GM19467 (cell line): Measurements from ENCODE around the gene COBL.

Experiments used
- ATAC-seq: cut with Tn5 transposase; IDR thresholded peaks from one replicate; pipeline ENCODE4 v1.9.1; 2021; ENCODE audit warnings: mild to moderate bottlenecking, moderate library complexity; ENCODE audit not compliant: unreplicated experiment

COBL gene

GRCh38 chr7:51255536-51256208, 60.9 kb downstream of the COBL start:
- no peak for ATAC-seq

DNA sequence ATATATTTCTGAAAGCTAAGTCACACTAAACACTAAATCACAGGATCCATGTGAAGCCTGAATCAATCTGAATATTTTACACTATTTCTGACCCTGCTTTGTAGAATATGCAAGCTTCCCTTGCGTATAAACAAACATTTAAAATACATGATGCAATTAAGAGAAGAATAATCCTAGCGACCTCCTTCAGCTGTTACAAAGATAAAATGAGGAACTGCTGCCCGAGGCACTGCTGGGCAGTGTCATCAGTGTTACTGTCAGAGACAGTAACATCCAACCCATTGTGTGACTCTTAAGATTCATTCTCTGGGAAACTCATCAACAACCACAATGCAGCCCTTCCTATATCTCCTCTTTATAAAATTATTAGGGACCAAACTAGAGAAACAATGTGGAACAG, 61.6 kb downstream of the COBL start:
- ATAC-seq: no peak

- ATAC-seq: no peak
These were observed 63.5 kb downstream of the COBL start for GRCh38 chr7:51253157-51253556.

DNA sequence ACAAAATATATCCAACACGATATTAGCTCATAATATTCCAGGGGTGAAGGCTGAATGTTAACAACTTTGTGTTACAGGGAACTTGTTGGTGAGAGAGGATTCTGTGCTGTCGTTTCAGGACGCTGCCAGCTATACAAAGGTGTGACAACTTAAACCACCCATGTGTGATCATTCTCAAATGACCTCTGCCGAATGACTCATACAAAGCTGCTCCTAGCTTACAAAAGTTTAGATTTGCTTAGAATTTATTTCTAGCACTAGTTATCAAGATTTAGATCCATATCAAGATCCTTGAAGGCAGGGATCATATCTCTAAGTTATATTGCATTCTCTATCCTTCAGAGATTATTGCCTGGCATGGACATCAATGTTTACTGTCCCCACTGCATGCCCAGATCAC, 65.3 kb downstream of the COBL start:
- no peak for ATAC-seq

- ATAC-seq: no peak
These were observed 66.1 kb downstream of the COBL start for GRCh38 chr7:51250512-51250911.

GRCh38 chr7:51249991-51250390, 66.6 kb downstream of the COBL start:
- no peak for ATAC-seq

DNA sequence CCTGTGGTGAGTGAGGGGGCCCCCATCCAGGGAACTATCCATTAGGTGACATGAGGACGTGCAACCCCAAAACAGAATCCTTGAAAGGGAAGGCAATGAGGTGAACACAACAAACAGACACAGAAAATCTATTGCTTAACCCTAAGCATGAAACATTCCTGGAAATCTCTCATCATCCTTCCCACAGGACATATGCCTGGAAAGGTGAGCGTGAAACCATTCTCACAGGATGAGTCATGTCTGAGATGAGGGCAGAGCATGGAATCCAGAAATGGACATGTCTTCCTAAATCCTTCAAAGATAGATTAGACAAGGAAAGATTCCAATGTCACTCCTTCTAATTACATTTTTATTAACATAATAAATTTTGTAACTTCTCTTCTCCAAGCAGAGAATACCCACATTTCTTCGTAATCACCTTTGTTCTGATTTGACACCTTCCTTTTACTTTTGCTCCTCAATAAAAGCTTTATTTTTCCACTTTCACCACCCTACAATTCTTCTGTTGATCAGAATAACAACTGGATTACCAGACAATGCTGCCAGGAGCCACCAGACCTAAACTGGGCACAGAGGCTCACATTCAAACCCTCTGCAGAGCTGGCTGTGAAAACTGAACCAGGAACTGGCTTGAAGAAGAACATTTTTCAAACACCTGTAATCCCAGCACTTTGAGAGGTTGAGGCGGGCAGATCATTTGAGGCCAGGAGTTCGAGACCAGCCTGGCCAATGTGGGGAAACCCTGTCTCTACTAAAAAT, 67.2 kb downstream of the COBL start:
- ATAC-seq: no peak

- ATAC-seq: no peak
These were observed 70.1 kb downstream of the COBL start for GRCh38 chr7:51246258-51247245.

DNA sequence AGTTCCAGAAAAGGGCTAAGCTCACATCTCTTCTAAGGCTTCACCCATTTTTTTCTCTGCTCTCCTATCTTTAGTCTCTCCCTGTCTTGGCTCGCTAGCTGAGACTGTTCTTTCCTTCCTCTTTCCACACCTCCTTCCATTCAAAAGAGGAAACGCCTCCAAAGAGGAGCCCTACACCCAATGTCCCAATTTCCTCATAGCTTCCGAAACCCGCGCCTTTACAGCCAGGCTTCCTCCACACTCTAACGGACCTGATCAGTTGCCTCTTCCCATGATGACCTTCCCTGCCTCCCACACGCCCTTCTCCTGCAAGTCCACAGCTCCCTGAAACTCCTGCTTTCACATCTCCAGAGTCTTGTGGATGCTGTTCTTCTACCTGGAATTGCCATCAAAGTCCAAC, 71.7 kb downstream of the COBL start:
- ATAC-seq: no peak

DNA sequence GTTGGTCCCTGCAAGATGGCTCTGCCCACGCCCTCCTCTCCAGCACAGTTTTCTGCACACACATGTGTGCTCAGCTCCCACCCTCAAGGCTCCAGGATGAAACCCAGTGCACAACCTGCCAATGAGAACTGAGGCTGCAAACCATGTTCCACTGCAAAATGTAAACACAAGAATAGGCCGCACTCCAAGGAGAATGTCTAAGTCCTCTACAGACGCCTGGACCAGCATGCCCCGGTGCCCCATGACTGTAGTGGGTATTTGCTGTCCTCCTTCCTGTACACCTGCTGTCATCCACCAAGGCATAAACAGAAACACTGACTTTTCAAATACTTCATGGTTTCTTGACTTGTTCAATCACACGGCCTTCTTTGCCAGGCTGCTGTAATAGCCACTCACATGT, 72.6 kb downstream of the COBL start:
- no peak for ATAC-seq

- no peak for ATAC-seq
These were observed 73.0 kb downstream of the COBL start for GRCh38 chr7:51243631-51244030.

GRCh38 chr7:51242881-51243518, 73.6 kb downstream of the COBL start:
- no peak for ATAC-seq

DNA sequence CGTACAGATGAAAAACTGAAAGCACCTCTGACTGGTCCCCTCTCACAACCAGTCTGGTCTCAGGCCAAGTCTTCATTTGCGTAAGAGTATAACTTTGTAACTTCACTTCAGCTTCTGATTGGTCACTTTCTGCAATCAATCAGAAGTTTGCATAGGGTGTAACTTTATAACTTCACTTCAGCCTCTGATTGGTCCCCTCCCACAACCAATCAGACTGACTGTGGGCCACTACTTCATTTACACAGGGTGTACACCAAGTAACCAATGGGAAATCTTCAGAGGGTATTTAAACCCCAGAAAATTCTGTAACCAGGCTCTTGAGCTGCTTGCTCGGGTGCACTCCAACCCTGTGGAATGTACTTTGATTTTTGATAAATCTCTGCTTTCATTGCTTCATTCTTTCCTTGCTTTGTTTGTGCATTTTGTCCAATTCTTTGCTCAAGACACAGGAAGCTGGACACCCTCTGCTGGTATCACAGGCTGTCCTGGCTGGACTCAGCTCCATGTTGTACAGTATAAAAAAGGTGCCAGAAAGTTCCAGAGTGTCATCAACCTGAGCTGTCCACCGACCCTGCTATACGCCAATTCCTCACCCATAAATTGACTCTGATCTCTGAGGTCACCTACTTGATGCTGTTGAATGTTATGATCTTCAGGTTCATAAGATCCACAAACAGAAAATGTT, 74.5 kb downstream of the COBL start:
- no peak for ATAC-seq

GRCh38 chr7:51240868-51241267, 75.7 kb downstream of the COBL start:
- ATAC-seq: no peak

DNA sequence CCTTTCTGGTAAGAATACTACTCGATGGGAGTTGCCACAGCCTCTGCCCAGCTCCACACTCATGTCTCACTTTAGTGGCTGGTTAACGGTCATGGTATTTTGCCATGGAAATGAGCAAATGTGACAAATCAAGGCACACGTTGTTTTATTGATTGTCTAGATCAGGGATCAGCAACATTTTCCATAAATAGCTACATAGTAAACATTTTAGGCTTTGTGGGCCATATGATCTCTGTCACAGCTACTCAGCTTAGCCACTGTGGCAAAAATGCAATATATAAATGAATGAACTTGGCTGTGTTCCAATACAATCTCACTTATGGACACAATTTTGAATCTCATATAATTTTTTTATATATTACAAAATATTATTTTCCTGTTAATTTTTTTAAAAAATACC, 76.9 kb downstream of the COBL start:
- no peak for ATAC-seq

- no peak for ATAC-seq
These were observed 77.6 kb downstream of the COBL start for GRCh38 chr7:51238981-51239495.

DNA sequence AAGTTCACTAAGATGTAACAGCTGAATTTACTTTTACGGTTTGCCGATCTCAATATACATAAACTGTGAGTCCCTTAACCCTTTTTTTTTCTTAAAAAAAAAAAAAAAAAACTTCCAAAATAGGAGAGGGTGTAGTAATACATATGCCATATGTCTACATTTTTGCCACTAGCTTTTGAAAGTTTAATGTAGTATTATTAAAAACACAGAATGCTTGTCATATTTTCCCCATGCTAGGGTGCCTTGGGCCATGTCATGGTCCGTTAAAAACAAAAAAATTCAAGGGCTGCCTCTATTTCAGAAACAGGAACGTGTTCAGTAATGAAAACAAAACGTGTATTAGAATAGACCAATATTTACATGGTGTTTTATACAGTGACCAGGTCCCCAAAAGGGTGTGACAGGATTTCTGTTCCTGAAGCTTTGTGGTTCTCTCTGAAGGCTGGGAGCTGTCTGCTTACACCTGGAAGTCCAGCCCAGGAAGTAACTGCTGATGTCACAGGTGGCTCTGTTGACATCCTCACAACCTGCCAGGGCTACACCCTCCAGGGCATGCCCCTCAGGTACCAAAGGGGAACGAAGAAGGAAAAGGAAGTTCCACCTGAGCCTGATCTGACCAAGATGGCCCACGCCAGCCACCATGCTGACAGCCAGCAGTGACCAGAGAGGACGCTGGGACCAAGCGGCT, 79.0 kb downstream of the COBL start:
- ATAC-seq: no peak

DNA sequence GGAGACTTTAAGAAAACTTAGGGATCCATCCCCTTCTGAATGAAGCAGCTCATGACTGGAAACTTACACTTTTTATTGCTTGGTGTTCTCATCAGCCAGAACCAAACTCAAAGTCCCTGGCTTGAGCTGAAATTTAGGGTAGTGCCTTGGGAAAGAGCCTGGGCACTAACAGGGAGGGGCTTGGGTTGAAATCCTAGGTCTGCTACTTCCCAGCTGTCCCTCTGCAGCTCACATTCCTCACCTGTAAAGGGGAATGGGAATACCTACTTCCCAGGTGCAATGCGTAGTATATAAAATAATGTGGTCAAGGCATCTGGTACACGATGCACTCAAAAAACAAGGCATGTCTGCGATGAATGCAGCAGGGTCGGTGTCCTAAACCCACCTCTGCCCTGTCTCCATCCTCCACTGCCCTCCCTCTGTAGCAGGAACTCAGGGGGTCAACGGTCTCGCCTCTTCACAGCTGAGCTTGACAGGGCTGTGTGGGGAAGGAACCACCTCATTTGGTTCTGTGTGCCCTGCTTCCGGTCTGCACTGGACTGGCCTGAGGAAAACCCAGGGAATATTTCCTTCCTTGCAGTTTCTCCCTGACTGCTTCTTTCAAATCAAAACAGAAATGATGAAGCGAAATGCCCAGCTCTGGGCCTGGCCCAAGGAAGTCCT, 80.0 kb downstream of the COBL start:
- no peak for ATAC-seq
